Measurements from ENCODE around the gene GAMT.

The GAMT gene

GRCh38 chr19:1384085-1384462 lies 17.3 kb downstream of the GAMT start:
- no peak for DNase-seq (ENCODE audit: low spot score)

- peak; percentile 84 for DNase-seq (ENCODE audit: low spot score)
Measured at GRCh38 chr19:1383312-1384084, 17.8 kb downstream of the GAMT start, which contains the start of gene NDUFS7. NDUFS7 (plus strand) TSS chr19:1383907; CDS start chr19:1383927, 20 bp downstream.

- no peak for DNase-seq (ENCODE audit: low spot score)
Measured at GRCh38 chr19:1383017-1383311, 18.4 kb downstream of the GAMT start.

GRCh38 chr19:1382250-1382649 lies 19.1 kb downstream of the GAMT start:
- DNase-seq (ENCODE audit: low spot score), result no peak

GRCh38 chr19:1379961-1380489 lies 21.3 kb downstream of the GAMT start:
- DNase-seq (ENCODE audit: low spot score), result no peak

GRCh38 chr19:1379126-1379905 lies 22.0 kb downstream of the GAMT start:
- DNase-seq (ENCODE audit: low spot score), result no peak

GRCh38 chr19:1377965-1378785 lies 23.2 kb downstream of the GAMT start:
- no peak for DNase-seq (ENCODE audit: low spot score)

- DNase-seq (ENCODE audit: low spot score), result no peak
Measured at GRCh38 chr19:1377176-1377964, 24.0 kb downstream of the GAMT start.

- no peak for DNase-seq (ENCODE audit: low spot score)
Measured at GRCh38 chr19:1376415-1376805, 24.9 kb downstream of the GAMT start.

- no peak for DNase-seq (ENCODE audit: low spot score)
Measured at GRCh38 chr19:1374250-1374577, 27.1 kb downstream of the GAMT start.

GRCh38 chr19:1373534-1374249 lies 27.6 kb downstream of the GAMT start:
- no peak for DNase-seq (ENCODE audit: low spot score)

- DNase-seq (ENCODE audit: low spot score), result no peak
Measured at GRCh38 chr19:1373042-1373533, 28.3 kb downstream of the GAMT start.

GRCh38 chr19:1370579-1371361 lies 30.6 kb downstream of the GAMT start:
- DNase-seq (ENCODE audit: low spot score), result no peak

- no peak for DNase-seq (ENCODE audit: low spot score)
Measured at GRCh38 chr19:1369214-1369805, 32.0 kb downstream of the GAMT start.

GRCh38 chr19:1366899-1367870 lies 34.2 kb downstream of the GAMT start:
- DNase-seq (ENCODE audit: low spot score), result no peak

GRCh38 chr19:1366296-1366695 lies 35.0 kb downstream of the GAMT start:
- no peak for DNase-seq (ENCODE audit: low spot score)

- no peak for DNase-seq (ENCODE audit: low spot score)
Measured at GRCh38 chr19:1365319-1366269, 35.7 kb downstream of the GAMT start.

Measured in GM03348 (cell line).